Measurements from ENCODE around the gene CA5A. TPM values are rescaled to one million over a fixed set of nuclear protein-coding genes. Genes with fewer than 3 reads are reported as not detected.
"Not testable (repeated sequence)": the region's sequence is repeated elsewhere in the genome, so short reads cannot be mapped to it uniquely, and the experiment has no call there.

Gene CA5A
- total RNA-seq, 1 donor from 2014 or later = 0.72 TPM

GRCh38 chr16:87924041-87924810, 12.1 kb downstream of the CA5A start:
- no peak for DNase-seq (ENCODE audit: low spot score)

DNA sequence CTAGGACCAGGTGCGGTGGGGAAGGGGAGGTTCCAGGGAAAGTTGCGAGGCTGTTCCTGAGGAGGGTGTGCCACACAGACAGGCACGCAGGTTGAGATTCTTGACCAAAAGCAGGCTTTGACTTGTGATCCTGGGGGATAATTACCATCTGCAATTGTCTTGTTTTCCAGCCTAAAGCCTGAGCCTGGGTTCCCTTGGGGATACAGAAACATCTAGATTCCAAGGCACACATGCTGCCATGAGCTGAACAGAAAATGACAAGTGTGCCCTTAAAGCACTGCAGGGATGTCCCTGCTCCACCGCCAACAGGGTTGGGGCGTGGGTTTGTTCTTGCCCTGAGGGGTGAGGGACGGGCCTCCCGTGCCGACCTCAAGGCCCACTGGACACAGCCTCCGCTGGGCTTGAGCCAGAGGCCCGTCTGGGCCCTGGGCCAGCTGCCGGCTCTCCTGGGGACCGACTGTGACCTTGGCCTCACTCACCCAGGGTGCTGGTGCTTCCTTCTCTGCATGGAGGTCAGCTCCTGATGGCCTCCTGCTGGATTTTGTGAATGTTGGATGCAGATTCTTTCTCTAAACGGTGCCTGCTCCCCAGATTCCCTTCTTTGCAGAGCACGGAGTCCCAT, 14.0 kb downstream of the CA5A start:
- DNase-seq (ENCODE audit: low spot score) = no peak

- no peak for DNase-seq (ENCODE audit: low spot score)
These were observed 15.0 kb downstream of the CA5A start for GRCh38 chr16:87921236-87921773.

GRCh38 chr16:87919681-87919994, 16.7 kb downstream of the CA5A start:
- no peak for DNase-seq (ENCODE audit: low spot score)

DNA sequence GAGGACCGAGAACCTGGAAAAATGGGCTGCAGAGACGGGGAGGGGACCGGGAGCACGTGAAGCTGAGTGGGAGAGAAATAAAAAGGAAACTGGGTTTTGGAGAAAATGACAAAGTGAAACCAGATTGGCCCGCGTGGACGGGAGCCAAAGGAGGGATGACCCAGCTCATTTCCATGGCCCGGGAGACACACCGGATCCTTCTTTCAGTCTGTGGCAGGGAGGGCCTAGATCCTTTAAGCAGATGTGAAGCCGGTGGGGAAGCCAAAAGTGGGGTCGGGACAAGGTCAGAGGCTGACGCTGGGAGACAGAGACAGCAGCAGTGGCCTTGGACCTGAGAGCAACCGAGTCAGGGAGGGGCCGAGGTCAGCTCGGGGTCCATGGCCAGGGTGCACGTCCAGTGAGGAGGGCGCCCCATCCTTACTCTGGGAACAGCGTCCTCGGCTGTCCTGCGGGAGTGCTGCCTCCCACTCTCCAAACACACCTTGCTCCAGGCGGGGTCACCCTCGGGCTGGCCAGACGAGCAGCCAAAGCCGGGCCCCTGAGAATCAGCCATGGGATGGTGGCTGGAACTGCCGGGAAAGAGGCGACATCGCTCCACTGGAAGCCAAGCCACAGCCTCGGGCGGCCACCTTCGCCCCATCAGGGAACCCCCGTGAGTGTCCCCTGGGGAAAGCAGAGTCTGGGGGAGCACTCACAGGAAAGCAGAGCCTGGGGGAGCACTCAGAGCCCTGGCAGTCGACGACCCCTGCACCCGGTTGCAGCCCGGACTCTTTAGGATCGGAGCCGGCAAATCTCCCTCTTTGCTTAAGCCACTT, 17.3 kb downstream of the CA5A start:
- no peak for DNase-seq (ENCODE audit: low spot score)

- no peak for DNase-seq (ENCODE audit: low spot score)
These were observed 18.0 kb downstream of the CA5A start for GRCh38 chr16:87918338-87918737.

GRCh38 chr16:87917503-87917902, 18.8 kb downstream of the CA5A start:
- DNase-seq (ENCODE audit: low spot score) = no peak

DNA sequence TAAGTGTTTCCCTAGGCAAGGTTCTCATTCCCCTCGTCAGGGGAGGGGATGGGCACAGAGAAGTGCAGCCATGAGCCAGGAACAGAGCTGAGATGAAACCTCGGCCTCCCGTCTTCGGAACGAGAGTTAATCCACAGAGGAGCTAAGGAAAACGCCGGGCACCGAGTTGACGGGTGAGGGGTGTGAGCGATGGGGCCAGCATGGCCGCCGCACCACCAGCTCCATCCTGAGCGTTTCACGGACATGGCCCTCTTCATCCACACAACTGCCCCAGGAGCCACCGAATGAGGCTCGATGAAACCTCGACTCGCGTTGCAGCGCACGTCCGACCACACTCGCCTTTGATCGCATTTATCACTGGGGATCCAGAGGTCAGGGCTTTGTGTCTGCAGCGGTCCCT, 21.5 kb downstream of the CA5A start:
- no peak for DNase-seq (ENCODE audit: low spot score)

DNA sequence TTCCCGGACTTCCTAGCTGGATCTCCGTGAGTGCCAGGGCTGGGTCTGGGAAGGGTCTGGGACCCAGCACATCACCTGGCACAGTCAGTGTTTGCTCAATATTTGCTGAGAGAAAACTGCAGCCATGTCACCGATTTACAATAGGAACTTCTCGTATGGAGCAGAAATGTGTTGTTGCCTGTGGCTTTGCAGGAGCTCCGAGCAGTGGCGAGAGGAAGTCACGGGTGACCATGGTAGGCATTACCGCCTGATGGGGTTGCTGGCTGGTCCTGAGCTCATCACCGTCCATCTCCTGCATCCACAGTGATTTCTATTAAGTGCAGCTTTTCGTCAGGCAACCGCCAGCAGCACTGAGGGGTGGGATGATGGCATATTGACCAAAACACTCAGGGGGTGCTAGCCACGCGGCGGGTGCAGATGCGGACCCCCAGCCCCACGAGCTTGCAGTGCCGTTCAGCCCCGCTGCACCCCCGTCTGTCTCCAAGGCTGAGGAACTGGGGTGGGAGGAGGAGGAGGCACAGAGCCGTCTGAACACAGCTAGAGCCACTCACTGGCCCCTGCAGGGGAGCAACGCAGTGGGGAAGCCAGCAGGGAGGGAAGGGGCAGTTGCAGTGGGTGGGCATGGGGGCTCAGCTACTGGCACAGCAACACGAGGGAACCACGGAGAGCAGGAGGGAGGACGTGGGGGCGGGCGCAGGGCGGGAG, 22.2 kb downstream of the CA5A start:
- DNase-seq (ENCODE audit: low spot score) = not testable (repeated sequence)

GRCh38 chr16:87912691-87913090, 23.6 kb downstream of the CA5A start:
- not testable (repeated sequence) for DNase-seq (ENCODE audit: low spot score)

DNA sequence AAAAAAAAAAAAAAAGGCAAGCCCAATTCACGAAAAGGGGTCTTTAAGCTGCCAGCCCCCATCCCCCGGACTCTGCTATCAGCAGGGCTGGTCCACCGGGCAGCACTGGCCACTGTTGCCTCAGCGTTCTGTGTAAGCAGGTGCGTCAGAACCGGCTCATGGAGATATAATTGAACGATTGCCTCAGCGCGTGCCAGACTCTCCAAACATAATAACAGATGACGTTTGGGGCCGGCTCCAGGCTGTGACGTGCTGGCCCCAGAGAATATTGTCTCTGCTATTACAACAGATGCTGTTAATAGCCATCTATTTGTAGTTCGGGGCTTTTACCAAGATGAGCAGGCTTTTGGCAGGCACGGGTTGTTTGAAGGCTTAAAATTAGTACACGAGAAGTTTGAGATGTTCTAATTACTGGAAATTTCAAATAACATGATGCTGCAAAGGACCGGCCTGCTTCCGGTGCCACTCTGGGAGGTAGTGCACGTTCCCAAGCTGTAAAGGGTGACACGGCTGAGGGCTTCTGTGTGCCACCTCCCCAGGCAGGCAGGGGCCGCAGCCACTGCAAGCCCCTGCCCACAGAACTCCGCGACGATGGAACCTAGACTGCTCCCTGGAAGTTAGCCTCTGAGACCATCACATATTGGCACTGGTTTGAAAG, 25.1 kb downstream of the CA5A start:
- not testable (repeated sequence) for DNase-seq (ENCODE audit: low spot score)

DNA sequence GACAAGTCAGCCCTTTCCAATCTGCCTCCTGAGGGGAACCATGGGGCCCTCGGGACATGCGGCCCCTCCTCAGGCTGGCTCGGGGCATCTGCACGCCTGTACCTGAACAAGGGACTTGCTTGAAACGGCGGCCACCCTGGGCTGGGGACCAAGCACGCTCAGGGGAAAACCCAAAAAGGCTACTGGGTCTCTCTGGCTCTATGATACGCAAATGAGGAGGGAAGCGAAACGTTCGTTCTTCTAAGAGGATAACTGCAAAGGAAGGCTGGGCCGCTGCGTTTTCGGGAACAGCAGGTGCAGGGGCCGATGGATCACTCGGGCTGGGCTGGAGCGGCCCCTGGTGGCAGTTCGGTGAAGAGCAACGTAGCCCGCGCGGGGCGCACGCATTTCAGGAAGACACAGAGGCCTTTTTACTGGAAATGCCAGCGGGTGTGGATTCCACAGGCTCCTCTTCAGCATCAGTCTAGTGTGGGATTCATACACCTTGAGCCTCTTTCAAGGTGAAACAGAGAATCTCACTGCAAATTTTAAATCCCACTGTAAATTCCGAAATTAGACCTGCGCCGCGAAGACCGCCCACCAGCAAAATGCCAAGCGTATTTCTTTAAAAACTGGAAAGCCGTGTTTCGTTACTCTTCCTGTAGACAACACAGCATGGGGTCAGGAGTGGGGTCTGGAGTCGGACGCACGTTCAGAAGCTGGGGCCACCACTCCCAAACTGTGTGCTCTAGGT, 27.0 kb downstream of the CA5A start:
- DNase-seq (ENCODE audit: low spot score) = peak; percentile 42

GRCh38 chr16:87908101-87908500, 28.2 kb downstream of the CA5A start:
- DNase-seq (ENCODE audit: low spot score) = not testable (repeated sequence)

GRCh38 chr16:87905521-87905920, 30.8 kb downstream of the CA5A start:
- DNase-seq (ENCODE audit: low spot score) = not testable (repeated sequence)

DNA sequence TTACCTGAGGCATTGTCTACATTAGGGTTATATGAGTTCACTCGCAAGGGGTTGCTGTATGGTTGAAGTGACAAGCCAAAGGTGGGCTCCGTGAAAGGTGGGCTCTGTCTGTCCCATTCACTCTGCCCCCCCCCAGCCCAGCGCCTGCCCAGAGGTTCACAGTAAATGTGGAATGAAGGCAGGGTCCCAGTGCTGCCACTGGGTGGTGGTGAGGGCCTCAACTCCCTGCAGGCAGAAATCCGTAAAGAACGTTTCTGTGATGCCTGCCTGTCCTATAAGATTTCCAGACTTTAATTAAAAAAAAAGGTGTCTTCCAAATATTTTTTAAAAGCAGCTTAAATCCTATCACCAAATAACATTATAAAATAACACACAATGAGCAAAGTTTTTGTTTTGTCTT, 31.4 kb downstream of the CA5A start:
- DNase-seq (ENCODE audit: low spot score) = not testable (repeated sequence)

GRCh38 chr16:87900489-87900888, 35.8 kb downstream of the CA5A start:
- DNase-seq (ENCODE audit: low spot score) = not testable (repeated sequence)

GRCh38 chr16:87897521-87898505, 38.5 kb downstream of the CA5A start:
- DNase-seq (ENCODE audit: low spot score) = no peak

DNA sequence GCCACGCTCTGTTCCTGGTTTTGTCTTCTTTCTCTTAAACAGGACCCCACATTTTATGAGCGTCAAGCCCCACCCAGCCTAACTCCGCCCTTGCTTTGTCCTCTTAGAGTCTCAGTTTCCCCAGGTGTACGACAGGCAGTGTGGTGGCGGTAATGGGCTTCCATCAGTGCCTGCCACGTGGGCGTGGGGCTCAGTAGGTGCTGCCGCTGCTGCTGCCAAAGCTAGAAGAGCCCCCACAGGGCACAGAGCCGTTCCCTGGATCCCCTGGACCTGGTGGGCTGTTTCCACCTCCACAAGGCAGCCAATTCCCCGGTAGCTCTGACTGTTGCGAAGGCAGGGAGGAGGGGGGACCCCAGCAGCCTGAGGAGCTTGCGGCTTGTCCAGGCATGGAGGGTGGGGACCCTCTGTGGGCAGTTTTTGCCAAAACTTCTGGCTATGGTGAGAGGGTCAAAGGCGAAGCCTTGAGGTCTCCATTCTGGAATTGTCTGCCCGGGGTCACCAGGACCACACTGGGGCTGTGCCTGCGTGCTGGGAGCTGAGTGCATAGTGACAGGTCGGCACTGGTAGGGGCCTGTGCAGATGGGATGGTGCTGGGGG, 39.3 kb downstream of the CA5A start:
- not testable (repeated sequence) for DNase-seq (ENCODE audit: low spot score)
